Fibroblast of peridontal ligament (primary cell): ENCODE results near the gene GARRE1.
"Not testable (repeated sequence)": the region's sequence is repeated elsewhere in the genome, so short reads cannot be mapped to it uniquely, and the experiment has no call there.

Source experiments
- DNase-seq: peaks from one replicate; pipeline ENCODE4 v3.0.0-alpha.2; 2010; ENCODE audit errors: extremely low read depth

Gene GARRE1, protein sequence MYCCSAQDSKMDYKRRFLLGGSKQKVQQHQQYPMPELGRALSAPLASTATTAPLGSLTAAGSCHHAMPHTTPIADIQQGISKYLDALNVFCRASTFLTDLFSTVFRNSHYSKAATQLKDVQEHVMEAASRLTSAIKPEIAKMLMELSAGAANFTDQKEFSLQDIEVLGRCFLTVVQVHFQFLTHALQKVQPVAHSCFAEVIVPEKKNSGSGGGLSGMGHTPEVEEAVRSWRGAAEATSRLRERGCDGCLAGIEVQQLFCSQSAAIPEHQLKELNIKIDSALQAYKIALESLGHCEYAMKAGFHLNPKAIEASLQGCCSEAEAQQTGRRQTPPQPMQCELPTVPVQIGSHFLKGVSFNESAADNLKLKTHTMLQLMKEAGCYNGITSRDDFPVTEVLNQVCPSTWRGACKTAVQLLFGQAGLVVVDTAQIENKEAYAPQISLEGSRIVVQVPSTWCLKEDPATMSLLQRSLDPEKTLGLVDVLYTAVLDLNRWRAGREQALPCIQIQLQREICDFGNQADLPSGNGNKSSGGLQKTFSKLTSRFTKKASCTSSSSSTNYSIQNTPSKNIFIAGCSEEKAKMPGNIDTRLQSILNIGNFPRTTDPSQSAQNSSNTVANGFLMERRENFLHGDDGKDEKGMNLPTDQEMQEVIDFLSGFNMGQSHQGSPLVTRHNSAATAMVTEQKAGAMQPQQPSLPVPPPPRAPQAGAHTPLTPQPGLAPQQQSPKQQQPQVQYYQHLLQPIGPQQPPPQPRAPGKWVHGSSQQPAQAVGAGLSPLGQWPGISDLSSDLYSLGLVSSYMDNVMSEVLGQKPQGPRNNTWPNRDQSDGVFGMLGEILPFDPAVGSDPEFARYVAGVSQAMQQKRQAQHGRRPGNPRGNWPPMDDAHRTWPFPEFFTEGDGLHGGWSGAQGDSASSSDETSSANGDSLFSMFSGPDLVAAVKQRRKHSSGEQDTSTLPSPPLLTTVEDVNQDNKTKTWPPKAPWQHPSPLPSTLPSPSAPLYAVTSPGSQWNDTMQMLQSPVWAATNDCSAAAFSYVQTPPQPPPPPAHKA (N-terminal part only)

GRCh38 chr19:34254046-34254697, at the start of gene GARRE1:
Gene GARRE1, plus strand, starts transcription at chr19:34254554. Its CDS starts 45,920 bp downstream, at chr19:34300474.
- peak; percentile 40 for DNase-seq

DNA sequence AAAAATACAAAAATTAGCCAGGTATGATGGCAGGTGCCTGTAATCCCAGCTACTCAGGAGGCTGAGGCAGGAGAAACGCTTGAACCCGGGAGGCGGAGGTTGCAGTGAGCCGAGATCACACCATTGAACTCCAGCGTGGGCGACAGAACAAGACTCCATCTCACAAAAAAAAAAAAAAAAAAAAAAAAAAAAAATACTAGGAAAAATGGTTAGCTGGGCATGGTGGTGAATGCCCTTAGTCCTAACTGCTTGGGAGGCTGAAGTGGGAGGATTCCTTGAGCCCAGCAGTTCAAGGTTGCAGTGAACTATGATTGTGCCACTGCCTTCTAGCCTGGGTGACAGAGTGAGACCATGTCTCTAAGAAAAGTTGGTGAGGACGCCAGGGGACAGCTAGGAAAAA, 49.0 kb upstream of the GARRE1 start:
- not testable (repeated sequence) for DNase-seq

- no peak for DNase-seq
Measured at GRCh38 chr19:34208291-34208884, 46.0 kb upstream of the GARRE1 start.

DNA sequence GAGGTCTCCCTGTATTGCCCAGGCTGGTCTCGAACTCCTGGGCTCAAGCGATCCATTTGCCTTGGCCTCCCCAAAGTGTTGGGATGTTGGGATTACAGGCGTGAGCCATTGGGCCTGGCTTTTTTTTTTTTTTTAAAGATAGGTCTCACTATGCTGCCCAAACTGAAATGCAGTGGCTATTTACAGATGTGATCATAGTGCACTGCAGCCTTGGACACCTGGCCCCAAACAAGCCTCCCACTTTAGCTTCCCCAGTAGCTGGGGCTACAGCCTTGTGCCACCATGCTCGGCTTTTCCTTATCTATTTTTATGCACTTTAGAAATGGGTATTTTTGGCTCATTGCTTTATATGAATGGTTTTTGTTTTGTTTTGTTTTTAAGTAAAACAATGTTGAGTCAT, 44.6 kb upstream of the GARRE1 start:
- DNase-seq = no peak

DNA sequence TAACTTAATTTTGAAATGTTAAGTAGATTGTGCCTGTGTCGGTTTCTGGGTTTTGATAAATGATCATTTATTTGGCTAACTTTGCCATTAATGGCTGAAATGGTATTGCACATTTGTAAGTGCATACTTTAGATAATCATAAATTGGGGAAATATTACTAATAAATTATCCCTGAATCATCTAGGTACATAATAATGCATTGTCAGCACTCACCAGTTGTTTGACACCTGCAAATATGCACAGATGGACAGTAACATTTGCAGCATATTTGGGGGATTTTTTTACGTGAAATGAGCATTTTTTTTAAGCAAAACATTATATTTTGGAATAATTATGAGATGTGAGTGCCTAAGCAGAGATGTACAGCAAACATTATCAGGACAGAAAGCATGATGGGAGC, 41.1 kb upstream of the GARRE1 start:
- no peak for DNase-seq

DNA sequence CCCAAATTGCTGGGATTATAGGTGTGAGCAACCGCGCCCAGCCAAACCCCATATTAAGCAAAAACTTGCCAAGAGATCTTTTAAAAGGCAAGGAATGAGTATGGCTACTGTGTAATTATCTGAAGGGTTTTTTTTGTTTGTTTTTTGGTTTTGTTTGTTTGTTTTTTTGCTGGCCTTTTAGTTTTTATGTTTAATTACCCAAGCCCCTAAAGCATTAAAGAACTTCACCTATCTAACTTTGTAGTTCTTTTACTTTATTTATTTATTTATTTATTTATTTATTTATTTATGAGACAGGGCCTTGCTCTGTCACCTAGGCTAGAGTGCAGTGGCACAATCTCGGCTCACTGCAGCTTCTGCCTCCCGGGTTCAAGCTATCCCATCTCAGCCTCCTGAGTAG, 40.3 kb upstream of the GARRE1 start:
- no peak for DNase-seq

DNA sequence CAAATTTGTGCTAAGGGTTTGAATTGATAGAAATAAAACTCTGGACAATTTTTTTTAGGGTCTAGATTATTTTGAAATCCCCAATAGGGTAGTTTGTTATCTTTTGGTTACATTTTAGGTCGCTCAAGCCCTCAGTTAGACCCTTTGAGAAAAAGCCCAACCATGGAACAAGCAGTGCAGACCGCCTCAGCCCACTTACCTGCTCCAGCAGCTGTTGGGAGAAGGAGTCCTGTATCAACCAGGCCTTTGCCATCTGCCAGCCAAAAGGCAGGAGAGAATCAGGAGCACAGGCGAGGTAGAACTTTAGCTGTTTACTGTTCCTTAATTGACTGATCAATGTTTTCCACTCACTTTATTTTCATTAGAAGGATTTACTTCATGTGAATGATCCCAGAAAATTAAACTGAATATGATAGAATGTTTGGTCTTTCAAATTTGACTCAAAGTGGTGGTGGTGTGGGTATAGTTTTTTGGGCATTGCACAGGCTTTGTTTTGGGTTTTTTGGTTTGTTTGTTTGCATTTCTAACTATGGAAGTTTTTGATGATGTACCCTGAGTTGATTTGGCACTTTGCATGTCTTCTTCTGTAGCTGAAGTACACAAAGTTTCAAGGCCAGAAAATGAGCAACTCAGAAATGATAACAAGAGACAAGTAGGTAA, 39.2 kb upstream of the GARRE1 start:
- no peak for DNase-seq

DNA sequence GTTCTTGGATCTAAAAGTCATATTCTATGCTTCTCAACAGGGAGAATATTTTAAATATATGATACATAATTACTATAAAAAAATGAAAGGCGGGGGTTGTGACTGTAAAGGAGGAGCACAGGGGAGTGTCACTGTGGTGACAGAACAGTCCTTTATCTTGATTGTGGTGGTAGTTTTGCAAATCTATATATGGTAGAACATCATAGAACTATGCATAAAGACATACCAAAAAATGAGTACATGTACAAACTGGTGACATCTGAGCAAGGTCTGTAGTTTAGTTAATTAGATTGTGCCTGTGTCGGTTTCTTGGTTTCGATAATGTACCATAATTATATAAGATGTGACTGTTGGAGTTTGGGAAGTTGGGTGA, 38.7 kb upstream of the GARRE1 start:
- DNase-seq = no peak

DNA sequence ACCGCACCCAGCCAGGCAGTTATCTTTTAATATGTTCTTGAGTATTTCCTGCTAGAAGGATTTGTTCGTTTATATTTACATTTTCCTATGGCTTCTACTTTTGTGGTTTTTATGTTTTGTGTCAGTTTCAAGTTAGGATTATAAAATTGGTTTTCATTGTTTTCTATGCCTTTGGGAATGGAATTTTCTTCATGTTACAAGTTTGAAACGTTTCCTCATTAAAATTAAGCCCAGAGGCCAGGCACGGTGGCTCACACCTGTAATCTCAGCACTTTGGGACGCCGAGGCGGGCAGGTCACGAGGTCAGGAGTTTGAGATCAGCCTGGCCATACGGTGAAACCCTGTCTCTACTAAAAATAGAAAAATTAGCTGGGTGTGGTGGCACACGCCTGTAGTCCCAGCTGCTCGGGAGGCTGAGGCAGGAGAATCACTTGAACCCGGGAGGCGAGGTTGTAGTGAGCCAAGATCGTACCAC, 37.6 kb upstream of the GARRE1 start:
- not testable (repeated sequence) for DNase-seq

DNA sequence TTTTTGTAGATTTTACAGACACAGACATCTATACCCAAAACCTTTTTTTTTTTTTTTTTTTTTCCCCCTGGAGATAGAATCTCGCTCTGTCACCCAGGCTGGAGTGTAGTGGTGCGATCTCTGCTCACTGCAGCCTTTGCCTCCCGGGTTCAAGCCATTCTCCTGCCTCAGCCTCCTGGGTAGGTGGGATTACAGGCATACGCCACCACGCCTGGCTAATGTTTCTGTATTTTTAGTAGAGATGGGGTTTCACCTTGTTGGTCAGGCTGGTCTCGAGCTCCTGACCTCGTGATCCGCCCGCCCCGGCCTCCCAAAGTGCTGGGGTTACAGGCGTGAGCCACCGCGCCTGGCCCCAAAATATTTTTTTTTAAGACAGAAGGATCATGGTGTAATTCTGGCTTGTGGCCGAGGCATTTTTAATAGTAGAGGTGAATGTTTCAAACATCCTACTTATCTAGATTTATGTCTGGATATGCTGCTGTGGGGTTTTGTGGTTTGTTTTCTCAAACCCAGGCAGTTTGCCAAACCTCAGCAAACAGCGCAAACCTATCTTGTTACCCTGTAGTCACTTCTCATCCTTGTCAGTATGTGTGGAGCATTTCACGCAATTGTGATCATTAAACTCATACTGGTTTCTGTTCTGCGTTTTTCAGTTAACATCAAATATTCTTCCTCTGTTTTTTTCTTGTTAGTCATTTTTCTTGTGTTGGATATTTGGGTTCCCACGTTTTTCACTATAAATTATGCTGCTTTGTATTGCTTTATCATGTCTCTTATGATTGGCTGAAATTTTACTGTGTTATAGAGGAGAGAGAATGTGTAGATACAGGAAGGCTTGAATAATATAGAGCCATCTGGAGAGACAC, 36.2 kb upstream of the GARRE1 start:
- DNase-seq = peak; percentile 96

- no peak for DNase-seq
Measured at GRCh38 chr19:34218818-34219164, 35.6 kb upstream of the GARRE1 start.

DNA sequence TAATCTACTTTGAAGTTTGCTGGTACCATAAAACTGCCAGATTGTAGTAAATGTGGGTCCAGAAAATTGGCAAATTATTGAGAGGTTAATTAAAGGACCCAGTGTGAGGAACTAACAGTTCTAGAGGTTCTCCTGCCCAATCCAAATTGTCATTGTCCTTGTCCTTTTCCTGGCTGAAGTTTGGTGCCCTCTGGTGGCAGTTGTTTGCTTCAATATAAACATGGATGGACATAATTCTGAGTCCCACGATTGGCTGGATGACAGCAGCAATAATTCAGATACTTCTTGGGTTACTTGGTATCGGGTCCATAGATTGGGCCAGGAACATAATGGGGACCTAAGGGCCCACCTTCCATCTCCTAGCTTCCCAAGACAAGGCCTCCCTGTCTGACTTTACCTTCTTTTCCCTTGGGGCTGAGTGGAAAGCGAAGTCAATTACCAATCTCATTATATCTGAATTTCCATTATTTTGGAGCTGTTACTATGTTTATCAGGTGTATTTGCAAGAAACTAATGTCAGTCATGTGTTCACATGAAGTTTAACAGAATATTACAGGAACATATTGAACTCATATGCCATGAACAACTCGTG, 33.8 kb upstream of the GARRE1 start:
- peak; percentile 76 for DNase-seq

DNA sequence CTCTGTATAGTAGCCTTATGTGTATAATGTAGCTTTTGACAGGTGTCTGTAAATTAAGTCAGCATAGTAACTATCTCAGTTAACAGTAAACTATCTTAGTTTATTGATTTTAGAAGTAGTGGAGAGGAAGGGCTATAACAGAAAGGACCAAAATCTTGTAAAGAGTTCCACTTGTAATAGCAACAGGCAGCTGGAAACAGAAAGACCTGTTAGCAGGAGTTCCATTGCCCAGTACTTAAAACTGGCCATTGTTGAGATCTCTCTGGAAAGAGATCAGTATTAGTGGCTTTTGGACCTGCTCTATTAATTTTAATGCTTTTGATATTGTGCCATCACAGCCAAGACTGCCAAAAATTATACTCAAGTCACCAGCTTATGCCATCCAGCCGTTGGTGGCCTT, 32.0 kb upstream of the GARRE1 start:
- no peak for DNase-seq

GRCh38 chr19:34224996-34225658, 29.2 kb upstream of the GARRE1 start:
- peak; percentile 52 for DNase-seq

DNA sequence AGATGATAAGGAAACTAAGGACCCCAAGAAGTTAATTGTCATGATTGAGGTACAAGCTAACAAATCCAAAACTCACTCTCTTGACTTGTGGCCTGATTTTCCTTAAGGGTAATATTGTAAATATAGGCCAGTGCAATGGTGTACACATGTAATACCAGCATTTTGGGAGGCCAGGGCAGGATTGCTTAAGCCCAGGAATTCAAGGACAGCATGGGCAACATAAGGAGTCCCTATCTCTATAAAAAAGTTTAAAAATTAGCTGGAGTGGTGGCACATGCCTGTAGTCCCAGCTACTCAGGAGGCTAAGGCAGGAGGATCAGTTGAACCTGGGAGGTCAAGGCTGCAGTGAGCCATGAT, 28.7 kb upstream of the GARRE1 start:
- peak; percentile 25 for DNase-seq

DNA sequence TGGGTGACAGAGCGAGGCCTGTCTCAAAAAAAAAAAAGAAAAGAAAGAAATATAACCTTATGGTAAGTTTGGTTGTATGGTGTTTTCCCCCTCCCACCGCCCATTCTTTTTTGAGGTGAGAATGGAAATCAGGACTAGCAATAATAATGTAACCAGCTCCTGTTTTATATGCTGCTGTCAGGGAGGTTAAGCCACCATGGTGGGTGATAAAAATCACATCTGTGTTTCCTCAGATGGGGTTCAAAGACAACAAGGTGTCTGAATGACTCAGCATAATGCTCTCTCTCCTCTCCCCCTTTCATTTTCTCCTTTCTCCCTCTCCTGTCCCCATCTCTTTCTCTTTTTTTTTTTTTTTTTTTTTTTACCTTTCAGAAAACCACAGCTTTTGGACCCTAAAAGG, 28.3 kb upstream of the GARRE1 start:
- no peak for DNase-seq

GRCh38 chr19:34228347-34228746, 26.0 kb upstream of the GARRE1 start:
- no peak for DNase-seq

DNA sequence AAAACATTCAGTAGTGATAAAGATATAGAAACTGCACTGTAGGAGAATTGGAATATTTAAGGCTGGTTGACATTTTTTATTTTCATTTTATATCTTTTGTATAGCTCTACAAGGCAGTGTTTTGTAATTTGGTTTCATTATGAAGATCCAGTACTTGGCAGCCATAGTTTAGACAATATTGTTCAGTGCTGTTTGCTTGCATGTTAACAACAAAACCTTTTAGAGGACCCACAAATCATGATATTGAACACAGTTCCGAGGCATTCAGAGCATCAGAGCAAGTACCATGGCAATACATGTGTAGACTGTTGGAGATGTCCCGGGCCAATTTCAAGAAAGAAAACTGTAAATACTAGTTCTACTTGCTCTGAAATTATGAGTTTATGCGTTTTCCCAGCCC, 25.6 kb upstream of the GARRE1 start:
- DNase-seq = no peak

- no peak for DNase-seq
Measured at GRCh38 chr19:34229721-34230120, 24.6 kb upstream of the GARRE1 start.
